Prostate gland (tissue), 2 donors: ENCODE results near the gene TIAM2.

Experiments used
- POLR2A ChIP-seq: fragments of 450-650 bp; IDR thresholded peaks from one replicate; pipeline ENCODE4 v1.6.1; 2016; ENCODE audit warnings: antibody characterized with exemption, mild to moderate bottlenecking
- POLR2AphosphoS5 ChIP-seq: sonication (generic); formaldehyde crosslinking; IDR thresholded peaks from one replicate; pipeline ENCODE4 v1.6.1; 2017; ENCODE audit warnings: antibody characterized with exemption
- TF ChIP-seq, protein P1 (sequence below), 4 experiments: fragments of 200-600 bp in 2 of 4; fragments of 450-650 bp in 2 of 4; sonication (generic) in 2 of 4; IDR thresholded peaks; 1 replicate in 3 of 4; 2 replicates in 1 of 4; pipeline ENCODE4 v1.5.1; 2016 to 2019; ENCODE audit warnings: antibody characterized with exemption in 4 of 4, mild to moderate bottlenecking in 2 of 4, moderate library complexity in 2 of 4

DNA sequence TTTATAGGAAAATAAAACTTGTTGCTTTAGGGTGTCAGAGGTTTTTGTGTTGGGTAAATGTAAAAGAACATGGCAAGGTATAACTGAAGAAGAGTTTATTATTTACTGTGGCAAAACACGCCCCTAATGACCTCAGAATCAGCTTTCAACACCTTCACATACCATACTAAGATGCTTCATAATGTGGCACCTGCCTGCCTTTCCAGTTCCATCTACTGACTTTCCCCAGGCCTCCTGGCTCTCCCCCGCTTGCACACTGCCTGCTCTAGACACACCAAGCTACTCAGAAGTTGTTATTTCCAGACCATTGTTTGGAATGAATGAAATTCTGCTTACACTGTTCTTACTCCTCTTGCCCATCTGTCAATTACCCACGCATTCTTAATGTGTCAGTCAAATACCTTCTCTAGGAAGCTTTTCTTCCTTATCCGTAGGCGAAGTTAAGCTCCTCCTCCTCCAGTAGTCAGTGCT is 1.8 kb downstream of the TIAM2 start:
- TF ChIP-seq, protein P1, sequence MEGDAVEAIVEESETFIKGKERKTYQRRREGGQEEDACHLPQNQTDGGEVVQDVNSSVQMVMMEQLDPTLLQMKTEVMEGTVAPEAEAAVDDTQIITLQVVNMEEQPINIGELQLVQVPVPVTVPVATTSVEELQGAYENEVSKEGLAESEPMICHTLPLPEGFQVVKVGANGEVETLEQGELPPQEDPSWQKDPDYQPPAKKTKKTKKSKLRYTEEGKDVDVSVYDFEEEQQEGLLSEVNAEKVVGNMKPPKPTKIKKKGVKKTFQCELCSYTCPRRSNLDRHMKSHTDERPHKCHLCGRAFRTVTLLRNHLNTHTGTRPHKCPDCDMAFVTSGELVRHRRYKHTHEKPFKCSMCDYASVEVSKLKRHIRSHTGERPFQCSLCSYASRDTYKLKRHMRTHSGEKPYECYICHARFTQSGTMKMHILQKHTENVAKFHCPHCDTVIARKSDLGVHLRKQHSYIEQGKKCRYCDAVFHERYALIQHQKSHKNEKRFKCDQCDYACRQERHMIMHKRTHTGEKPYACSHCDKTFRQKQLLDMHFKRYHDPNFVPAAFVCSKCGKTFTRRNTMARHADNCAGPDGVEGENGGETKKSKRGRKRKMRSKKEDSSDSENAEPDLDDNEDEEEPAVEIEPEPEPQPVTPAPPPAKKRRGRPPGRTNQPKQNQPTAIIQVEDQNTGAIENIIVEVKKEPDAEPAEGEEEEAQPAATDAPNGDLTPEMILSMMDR (IDR thresholded peaks at IDR 0.05) = no peak
- no peak for TF ChIP-seq POLR2A
- no peak for TF ChIP-seq POLR2AphosphoS5
